Activated gamma-delta T cell (primary cell): ENCODE data around the gene CHST9.
"Not testable (repeated sequence)": the region's sequence is repeated elsewhere in the genome, so short reads cannot be mapped to it uniquely, and the experiment has no call there.

Experiments
- DNase-seq: peaks from one replicate; lab custom pipeline; 2025; lab: John Stamatoyannopoulos, UW
- total RNA-seq, 2 donors: gene quantifications; one replicate each; lab custom pipeline; 2026; lab: John Stamatoyannopoulos, UW

Gene CHST9
- 0 to 0.09 reads per million in 2 donors for total RNA-seq

GRCh38 chr18:27185025-27185763, at the start of gene CHST9:
TSS of gene CHST9 (minus strand) at chr18:27185308. CDS start at chr18:27142809, 42,499 bp downstream.
- DNase-seq, result no peak

DNA sequence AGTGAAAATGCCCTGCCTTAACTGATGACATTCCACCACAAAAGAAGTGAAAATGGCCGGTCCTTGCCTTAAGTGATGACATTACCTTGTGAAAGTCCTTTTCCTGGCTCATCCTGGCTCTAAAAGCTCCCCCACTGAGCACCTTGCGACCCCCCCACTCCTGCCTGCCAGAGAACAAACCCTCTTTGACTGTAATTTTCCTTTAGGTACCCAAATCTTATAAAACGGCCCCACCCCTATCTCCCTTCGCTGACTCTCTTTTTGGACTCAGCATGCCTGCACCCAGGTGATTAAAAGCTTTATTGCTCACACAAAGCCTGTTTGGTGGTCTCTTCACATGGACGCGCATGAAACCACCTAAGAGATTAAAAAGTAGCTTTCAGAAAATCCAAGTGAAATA, 47.2 kb upstream of the CHST9 start:
- not testable (repeated sequence) for DNase-seq

DNA sequence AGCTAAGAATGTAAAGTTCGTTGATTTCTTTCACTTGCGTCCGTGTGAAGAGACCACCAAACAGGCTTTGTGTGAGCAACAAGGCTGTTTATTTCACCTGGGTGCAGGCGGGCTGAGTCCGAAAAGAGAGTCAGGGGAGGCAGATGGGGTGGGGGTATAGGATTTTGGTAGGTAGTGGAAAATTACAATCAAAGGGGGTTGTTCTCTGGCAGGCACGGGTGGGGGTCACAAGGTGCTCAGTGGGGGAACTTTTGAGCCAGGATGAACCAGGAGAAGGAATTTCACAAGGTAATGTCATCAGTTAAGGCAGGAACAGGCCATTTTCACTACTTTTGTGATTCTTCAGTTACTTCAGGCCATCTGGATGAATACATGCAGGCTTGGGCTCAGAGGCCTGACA, 46.6 kb upstream of the CHST9 start:
- not testable (repeated sequence) for DNase-seq

- not testable (repeated sequence) for DNase-seq
Measured at GRCh38 chr18:27231221-27231620, 46.1 kb upstream of the CHST9 start.

DNA sequence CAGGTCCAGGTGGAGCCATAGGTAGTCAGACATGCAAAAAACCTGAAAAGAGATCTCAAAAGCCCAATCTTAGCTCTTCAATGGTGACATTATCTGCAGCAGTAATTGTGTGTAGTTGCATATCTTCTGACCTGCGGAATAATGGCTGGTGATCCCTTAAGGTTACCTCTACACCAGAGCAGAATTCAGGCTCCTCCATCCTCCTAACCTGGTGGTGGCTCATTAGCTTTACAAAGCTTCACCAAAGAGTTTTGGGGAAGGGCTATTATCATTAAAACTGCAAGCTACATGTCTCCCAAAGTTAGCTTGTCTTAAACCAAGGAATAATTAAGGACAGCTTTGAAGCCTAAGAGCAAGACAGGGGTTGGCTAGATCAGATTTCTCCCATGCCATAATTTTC, 42.6 kb upstream of the CHST9 start:
- no peak for DNase-seq

DNA sequence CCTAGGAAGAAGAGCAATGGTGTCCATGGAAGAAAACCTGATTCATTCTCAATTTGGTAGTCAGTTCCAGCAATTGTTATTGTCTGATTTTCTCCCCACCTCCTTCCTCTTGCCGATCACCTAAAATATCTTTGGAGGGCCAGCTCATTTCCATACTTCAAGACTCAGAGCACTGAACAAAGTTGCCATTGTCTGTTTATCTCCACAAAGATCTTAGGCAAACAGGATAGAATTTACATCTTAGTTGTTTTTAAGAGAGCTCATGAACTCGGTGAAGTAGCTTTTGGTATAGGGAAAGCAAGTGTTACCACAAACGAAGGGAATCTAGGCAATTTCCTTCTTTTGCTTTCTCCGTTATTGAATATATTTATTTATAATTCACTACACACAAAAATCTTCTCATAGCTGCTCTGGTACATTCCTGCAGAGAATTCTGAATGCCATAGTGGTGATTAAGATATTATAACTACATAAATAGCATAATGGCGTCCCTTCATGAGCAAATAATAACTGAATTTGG, 41.5 kb upstream of the CHST9 start:
- no peak for DNase-seq

DNA sequence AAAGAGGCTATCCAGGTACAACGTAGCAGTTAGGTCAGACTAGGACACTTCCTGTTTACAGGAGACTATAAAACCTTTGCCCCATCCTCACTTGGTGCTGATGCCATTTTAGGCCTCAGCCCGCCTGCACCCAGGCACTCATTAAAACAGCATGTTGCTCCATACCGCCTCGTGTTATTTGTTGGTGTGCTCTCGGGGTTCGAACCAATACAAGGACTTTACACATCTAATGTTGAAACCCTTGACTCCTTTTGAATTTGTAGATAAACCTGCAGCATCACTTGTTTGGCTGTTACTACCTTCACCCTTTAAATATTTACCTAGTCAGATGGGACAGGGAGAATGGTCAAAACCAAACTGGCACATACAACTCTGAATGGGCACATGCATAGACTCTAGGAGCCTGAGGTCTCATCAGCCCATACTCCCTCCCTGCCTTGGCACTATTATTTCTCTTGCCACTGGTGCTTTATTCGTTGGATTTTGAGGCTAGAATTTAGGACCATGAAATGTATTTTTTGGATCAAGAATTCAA, 40.9 kb upstream of the CHST9 start:
- no peak for DNase-seq

GRCh38 chr18:27223526-27224291, 38.6 kb upstream of the CHST9 start:
- no peak for DNase-seq

DNA sequence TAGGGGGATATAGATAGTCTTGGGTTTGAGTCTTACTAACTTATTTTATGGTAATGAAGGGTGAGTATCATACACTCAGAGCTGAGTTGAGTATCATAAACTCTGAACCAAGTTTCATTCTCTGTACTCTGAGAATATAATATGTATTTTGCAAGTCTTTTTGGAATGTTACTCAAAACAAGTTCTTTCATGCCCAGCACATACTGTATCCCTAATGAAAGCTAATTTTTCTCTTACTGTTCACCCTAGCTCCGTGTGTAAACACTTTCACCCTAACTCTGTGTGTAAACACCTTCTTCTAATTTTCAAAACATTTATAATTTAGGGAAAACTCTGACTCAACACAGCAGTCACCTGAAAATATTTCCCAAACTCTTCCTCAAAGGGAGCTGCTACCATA, 29.7 kb upstream of the CHST9 start:
- no peak for DNase-seq

DNA sequence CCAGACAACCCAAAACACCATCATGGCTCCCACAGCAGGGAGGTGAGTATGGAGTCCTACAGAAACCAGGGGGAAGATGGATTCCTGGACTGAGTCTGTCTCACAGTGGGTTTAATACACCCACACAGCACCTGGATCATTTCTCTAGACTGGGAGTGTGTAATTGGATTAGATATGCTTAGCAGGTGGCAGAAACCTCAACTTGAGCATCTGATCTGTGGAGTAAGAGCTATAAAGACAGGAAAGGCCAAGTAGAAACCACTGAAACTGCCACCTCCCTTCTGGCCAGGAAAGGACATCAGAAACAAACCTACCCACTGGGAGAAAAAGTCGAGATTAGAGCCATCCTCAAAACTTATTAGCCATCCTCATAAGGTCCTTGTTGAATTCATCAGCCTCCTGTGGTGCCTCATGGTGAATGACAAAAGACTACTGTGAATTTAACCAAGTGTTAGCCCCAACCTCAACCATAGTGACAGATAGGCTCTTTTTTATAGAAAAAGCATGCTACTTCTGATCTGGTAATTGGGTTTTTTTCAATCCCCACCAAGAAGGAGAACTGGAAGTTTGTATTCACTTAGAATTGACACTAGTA, 28.1 kb upstream of the CHST9 start:
- no peak for DNase-seq

DNA sequence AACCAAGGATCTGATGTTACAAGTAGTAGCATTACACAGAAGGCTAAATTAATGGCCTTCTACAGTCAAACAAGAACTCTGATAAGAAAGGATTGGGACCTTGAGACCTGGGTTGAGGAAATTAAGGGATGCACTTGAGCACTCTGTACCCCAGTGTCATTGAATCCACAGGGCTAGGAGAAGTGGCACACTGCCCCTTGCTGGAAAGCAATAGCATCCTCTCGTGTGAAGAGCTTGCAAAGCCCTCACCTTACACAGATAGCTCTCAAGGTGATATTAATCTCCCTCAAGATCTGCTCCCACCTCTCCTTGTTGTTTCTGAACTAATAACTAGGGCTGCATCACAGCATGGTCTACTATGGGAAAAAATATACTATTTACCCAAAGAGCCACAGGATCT, 26.5 kb upstream of the CHST9 start:
- DNase-seq, result no peak

DNA sequence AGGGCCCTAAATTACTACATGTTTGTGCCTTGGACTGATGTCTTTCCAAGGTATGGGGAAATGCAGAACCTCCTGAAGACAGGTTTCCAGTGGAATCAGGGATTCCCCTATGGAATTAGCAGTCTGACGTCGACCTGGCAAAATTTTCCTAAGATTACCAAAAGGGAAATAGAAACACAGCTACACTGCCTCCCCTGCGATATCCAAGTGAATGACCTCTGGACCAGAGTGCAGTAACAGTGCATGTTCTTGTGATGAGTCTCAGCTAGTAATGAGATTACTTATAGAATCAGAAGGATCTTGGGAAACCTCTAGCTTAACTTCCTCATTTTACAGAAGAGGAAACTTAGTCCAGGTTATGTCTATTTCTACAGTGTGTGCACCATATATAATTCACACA, 21.3 kb upstream of the CHST9 start:
- no peak for DNase-seq

DNA sequence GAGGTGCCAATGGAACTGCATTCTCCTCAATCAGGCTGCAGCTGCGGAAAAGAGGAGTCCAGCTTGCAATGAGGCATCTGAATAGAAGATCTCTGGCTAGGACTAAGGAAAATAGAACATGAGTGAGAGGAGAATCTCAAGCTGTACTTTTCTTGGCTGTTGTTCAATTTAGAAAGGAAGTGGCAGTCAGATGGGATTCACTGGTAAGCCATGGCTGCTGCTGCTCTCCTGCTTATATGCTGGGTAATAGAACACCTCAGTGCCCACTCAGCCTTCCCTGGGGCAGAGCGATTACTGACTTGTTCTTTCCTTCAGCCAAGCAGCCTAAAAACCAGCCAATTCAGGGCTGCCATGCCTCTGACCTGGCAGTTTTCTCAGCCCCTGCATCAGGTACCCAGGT, 17.6 kb upstream of the CHST9 start:
- no peak for DNase-seq

- DNase-seq, result no peak
Measured at GRCh38 chr18:27198036-27198435, 12.9 kb upstream of the CHST9 start.

- DNase-seq, result no peak
Measured at GRCh38 chr18:27188309-27188708, 3.2 kb upstream of the CHST9 start.

- no peak for DNase-seq
Measured at GRCh38 chr18:27185897-27186296, 789 bp upstream of the CHST9 start.

GRCh38 chr18:27184115-27185024, 738 bp downstream of the CHST9 start:
- DNase-seq, result no peak

- no peak for DNase-seq
Measured at GRCh38 chr18:27181726-27182125, 3.4 kb downstream of the CHST9 start.

GRCh38 chr18:27178424-27178823, 6.7 kb downstream of the CHST9 start:
- no peak for DNase-seq

DNA sequence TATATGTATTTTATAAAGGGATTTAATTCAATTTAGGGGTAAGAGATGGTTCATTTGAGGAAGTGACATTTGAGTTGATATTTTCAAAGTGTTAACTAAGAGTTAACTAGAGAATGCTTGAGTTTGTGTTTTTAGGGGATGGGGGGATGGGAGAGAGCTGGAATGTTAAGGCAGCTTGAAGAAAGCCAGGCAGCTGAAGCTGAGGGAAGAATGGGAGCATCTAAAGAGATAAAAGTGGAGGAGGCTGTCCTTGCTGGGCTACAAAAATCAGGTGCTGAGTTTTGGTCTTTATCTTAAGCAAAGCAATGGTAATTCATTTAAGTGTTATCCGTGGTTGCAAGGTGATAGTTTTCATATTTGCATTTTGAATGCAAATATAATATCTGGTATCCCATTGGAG, 9.2 kb downstream of the CHST9 start:
- no peak for DNase-seq

GRCh38 chr18:27175245-27175644, 9.9 kb downstream of the CHST9 start:
- DNase-seq, result no peak
